Inflammatory macrophage treated with lipopolysaccharide for 1 hour (primary cell): Measurements from ENCODE around the gene ASNS.
"Not testable (repeated sequence)": the region's sequence is repeated elsewhere in the genome, so short reads cannot be mapped to it uniquely, and the experiment has no call there.

Experiments used
- DNase-seq, 2 donors: peaks; one replicate each; pipeline ENCODE4 v3.0.0-alpha.2; 2020 to 2022

ASNS gene, protein sequence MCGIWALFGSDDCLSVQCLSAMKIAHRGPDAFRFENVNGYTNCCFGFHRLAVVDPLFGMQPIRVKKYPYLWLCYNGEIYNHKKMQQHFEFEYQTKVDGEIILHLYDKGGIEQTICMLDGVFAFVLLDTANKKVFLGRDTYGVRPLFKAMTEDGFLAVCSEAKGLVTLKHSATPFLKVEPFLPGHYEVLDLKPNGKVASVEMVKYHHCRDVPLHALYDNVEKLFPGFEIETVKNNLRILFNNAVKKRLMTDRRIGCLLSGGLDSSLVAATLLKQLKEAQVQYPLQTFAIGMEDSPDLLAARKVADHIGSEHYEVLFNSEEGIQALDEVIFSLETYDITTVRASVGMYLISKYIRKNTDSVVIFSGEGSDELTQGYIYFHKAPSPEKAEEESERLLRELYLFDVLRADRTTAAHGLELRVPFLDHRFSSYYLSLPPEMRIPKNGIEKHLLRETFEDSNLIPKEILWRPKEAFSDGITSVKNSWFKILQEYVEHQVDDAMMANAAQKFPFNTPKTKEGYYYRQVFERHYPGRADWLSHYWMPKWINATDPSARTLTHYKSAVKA

DNA sequence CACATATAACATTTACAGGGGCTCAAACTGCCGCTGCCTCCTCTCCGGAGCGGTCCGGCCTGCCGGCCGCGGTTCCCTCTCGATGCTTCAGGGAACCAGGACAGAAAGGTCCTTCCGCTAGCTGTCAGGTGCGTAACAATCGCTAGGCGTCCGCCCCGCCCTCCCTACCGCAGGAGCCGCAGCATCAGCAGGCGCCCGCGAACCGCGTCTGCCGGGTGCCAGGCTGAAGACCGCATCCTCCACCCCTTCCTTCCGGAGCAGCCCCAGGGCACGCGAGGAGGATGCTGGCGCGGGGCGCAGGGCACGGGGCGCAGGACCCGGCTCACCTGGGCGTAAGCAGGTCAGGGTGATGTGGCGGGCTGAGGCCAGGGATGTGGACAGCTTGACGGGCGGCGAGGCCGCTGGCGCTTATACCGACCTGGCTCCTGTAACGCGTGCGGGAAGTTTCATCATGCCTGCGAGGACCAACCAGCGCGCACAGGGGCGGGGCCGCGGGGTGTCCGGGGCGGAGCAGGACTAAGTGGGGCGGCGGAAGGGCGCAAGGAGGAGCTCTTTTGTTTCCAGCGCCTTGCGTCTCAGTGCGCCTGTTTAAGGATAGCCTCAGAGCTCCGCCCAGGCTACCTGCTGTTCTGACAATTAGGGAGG, at the start of gene ASNS:
Gene ASNS (minus strand): TSS at position 384 of the 645 bp plus-strand sequence. CDS start 3,252 bp downstream, outside the sequence.
- peak; percentile 64 to 83 for DNase-seq

- not testable (repeated sequence) for DNase-seq
These were observed 49.0 kb upstream of the ASNS start for GRCh38 chr7:97921254-97921653.

- DNase-seq: not testable (repeated sequence)
These were observed 43.1 kb upstream of the ASNS start for GRCh38 chr7:97915267-97915666.

- DNase-seq: not testable (repeated sequence)
These were observed 40.1 kb upstream of the ASNS start for GRCh38 chr7:97912294-97912693.

DNA sequence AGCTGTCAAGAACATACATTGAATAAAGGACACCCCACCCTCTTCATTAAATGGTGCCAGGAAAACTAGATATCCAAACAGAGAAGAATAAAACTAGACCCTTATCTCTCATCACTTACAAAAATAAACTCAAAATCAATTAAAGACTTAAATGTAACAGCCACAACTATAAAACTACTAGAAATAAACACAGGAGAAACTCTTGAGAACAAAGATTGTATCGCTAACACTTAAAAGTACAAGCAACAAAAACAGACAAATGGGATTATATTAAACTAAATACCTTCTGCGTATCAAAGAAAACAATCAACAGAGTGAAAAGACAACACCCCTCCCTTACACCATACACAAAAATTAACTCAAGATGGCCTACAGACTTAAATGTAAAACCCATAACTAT, 24.7 kb upstream of the ASNS start:
- not testable (repeated sequence) for DNase-seq

DNA sequence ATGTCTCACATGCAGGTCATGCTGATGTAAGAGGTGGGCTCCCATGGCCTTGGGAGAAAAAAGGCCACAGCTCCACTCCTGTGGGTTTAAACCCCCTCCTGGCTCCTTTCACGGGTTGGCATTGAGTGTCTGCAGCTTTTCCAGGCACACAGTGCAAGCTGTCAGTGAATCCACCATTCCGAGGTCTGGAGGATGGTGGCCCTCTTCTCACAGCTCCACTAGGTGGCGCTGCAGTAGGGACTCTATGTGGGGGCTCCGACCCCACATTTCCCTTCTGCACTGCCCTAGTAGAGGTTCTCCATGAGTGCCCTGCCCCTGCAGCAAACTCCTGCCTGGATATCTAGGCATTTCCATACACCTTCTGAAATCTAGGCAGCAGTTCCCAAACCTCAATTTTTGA, 19.5 kb upstream of the ASNS start:
- not testable (repeated sequence) for DNase-seq

DNA sequence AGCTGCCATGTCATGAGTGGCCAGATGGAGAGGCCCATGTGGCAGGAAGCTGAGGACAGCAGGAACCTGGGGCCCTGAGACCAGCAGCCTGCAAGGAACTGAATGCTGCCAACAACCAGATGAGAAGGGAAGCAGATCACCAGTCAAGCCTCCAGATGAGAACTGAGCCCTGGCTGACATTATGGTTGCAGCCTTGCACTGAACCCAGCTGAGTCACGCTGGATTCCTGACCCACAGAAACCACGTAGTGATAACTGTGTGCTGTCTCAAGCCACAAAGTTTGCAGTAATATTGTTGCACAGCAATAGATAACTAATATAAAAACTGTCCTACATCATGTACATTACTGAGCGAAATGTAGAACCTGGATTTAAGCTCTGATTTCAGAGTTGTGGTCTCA, 7.3 kb upstream of the ASNS start:
- not testable (repeated sequence) for DNase-seq

DNA sequence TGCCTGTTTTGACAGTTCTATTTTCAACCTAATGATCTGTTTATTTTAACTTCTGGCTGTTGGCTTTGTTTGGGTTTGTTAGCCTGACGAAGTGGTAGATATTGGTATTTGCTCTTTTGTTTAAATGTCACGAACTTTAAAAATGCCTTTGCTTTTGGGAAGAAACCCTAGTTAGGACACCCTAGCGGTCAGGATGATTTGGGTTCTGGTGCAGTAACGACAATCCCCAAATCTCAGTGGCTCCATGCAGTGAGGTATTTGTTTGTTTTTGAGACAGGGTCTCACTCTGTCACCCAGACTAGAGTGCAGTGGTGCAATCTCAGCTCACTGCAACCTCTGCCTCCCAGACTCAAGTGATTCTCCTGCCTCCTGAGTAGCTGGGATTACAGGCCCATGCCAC, 2.7 kb upstream of the ASNS start:
- not testable (repeated sequence) for DNase-seq

DNA sequence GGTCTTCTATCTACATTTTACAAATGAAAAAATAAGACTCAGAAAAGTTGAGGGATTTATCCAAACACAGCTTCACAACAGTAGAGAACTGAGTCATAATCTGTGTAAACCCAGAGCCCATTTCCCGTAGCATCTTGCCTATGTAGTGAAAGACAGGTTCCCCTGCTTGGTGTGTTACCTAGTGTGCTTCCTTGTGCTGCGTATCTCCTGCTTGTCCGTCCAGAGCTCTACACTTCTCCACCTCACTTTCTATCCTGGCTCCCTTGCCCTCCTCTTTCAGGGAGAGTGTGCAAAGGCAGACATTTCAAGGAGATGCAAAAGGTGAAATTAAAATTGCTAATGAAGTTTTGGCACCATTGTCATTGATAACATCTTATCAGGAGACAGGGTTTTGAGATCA, 1.4 kb upstream of the ASNS start:
- no peak for DNase-seq

GRCh38 chr7:97871659-97872024, 566 bp downstream of the ASNS start:
- no peak for DNase-seq

DNA sequence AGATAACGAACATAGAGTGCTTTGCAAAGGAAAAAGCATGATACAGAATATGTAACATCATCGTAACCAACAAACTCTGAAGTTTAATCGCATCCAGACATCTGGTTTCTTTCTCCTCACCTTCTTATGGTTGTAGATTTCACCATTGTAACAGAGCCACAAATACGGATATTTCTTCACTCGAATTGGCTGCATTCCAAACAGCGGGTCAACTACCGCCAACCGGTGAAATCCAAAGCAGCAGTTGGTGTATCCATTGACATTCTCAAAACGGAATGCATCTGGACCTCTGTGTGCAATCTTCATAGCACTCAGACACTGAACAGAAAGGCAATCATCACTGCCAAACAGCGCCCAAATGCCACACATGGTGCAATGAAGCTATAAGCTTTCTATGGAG, 3.4 kb downstream of the ASNS start:
- no peak for DNase-seq

GRCh38 chr7:97868314-97868713, 3.9 kb downstream of the ASNS start:
- DNase-seq: no peak

DNA sequence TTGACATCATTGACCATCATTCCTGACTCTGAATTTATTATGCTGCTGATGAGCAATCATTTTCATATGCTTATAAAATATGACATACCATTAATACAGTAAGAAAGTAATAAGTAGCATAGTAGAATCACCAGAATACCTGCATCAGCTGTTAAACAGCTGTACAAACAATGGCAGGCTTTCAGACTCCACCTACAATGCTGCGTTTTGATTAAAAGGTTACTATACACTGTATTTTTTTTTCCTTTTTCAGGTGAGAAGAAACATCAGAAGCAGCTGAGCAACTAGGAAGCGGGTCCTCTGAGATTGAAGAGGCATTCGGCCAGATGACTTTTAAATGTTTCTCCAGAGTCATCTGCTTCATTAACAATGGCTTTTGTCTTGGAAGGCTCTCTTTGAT, 7.1 kb downstream of the ASNS start:
- DNase-seq: no peak

DNA sequence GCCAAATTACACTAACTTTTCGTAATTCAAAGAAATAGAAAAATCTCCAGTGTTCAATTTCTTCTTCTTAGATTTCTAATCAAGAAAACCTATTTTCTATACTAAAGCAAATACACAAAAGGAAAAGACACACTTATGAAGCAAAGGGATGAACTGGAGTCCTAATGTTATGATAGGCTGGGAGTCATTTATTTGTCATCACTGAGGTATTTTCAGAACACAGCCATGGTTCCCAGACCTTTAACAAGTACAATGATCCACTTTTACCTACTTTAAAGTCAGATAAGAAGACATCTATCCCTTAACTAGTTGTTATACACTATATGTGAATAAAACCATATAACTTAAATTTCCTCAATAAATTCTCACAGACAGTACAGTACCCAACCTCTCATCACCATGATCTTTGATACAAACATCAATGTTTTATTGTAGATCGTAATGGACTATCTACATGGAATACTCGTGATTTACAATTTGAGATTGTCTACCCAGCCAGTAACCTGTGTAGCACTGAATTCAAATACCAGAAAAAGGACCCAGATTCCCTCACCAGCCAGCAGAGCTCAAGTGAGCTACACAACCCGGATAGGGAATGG, 12.5 kb downstream of the ASNS start:
- DNase-seq: no peak

GRCh38 chr7:97858221-97858620, 14.0 kb downstream of the ASNS start:
- no peak for DNase-seq

DNA sequence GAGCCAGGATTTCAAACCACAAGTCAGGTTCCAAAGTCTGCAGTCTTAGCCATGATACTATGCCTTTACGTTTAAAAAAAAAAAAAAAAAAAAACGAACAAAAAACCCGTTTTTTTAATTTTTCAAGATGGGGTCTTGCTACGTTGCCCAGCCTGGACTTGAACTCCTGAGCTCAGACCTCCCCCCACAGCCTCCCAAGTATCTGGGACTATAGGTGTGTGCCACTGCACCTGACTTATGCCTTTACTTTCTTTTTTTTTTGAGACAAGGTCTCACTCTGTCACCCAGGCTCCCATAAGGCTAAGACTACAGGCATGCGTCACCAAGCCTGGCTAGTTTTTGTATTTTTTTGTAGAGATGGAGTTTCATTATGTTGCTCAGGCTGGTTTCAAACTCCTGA, 14.7 kb downstream of the ASNS start:
- DNase-seq: no peak

DNA sequence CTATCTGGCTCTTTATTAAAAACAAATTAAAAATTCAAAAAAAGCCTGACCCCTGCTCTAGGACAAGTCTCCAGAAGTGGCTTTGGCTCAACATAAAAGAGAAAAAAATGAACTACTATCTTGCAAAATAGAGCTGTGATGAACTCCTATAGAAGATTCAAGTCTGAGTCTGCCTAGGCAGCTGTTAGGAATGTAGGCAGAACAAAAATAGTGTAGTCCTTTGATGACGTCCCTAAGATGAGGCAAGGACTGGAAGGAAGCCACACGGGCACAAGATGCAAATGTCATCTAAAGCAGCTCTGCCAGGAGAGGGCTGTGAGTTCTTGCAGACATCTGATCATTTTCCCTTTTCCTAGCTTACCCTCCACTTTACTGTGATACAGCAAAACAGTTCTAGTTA, 20.5 kb downstream of the ASNS start:
- no peak for DNase-seq

DNA sequence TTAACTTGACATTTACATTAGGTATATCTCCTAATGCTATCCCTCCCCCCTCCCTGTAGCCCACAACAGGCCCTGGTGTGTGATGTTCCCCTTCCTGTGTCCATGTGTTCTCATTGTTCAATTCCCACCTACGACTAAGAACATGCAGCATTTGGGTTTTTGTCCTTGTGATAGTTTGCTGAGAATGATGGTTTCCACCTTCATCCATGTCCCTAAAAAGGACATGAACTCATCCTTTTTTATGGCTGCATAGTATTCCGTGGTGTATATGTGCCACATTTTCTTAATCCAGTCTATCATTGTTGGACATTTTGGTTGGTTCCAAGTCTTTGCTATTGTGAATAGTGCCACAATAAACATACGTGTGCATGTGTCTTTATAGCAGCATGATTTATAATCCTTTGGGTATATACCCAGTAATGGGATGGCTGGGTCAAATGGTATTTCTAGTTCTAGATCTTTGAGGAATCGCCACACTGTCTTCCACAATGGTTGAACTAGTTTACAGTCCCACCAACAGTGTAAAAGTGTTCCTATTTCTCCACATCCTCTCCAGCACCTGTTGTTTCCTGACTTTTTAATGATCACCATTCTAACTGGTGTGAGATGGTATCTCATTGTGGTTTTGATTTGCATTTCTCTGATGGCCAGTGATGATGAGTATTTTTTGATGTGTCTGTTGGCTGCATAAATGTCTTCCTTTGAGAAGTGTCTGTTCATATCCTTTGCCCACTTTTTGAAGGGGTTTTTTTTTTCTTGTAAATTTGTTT, 21.8 kb downstream of the ASNS start:
- DNase-seq: not testable (repeated sequence)

DNA sequence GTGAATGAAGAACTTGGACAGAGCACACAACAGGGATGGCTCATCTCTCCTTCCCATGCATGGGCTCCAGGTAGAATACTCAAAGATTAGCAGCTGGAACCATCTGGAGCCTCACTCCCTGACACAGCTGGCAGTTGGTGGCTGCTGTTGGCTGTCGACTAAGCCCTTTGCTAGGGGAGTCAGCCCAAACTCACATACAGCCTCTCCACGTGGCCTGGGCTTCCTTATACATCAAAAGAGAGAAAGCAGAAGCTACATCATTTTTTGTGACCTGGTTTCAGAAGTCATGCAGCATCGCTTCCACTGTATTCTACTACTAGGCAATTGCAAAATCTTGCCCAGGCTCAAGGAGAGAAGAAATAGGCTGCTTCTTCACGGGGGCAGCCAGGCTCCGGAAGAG, 24.4 kb downstream of the ASNS start:
- DNase-seq: no peak

DNA sequence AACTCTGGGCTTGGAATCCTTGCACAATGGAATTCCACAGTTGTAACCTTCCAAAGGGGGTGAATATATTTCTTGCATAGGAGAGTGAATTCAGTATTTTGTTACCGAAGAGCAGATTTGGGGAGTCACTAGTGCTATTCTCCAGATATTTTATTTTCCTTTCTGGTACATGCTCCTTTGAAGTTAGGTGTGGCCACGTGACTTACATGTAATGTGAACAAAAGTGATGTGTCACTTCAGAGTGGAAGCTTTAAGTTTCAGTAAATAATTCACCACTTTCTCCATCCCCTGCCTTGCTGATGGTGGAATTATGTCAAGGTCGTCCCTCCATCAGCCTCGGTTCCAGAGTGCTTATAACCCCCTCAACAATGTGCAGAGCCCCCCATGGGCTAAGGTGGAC, 25.3 kb downstream of the ASNS start:
- DNase-seq: no peak

- DNase-seq: peak; percentile 0 to 30
These were observed 26.5 kb downstream of the ASNS start for GRCh38 chr7:97845622-97846203.

- no peak for DNase-seq
These were observed 28.2 kb downstream of the ASNS start for GRCh38 chr7:97844036-97844435.
